Activated gamma-delta T cell (primary cell): ENCODE results near the gene CTDSP2.
"Not testable (repeated sequence)": the region's sequence is repeated elsewhere in the genome, so short reads cannot be mapped to it uniquely, and the experiment has no call there.

ENCODE experiments used
- DNase-seq: peaks from one replicate; lab custom pipeline; 2025; lab: John Stamatoyannopoulos, UW

The CTDSP2 gene

GRCh38 chr12:57852620-57853500 is 6.3 kb upstream of the CTDSP2 start:
- no peak for DNase-seq

- DNase-seq: no peak
These were observed 5.7 kb upstream of the CTDSP2 start for GRCh38 chr12:57852200-57852599.

GRCh38 chr12:57851552-57851951 is 5.0 kb upstream of the CTDSP2 start:
- no peak for DNase-seq

- DNase-seq: no peak
These were observed 4.4 kb upstream of the CTDSP2 start for GRCh38 chr12:57850854-57851430.

- not testable (repeated sequence) for DNase-seq
These were observed 2.9 kb upstream of the CTDSP2 start for GRCh38 chr12:57849447-57849846.

GRCh38 chr12:57849035-57849434 is 2.5 kb upstream of the CTDSP2 start:
- no peak for DNase-seq

- no peak for DNase-seq
These were observed 1.7 kb upstream of the CTDSP2 start for GRCh38 chr12:57848208-57848607.

GRCh38 chr12:57846285-57846576 is 298 bp downstream of the CTDSP2 start:
- no peak for DNase-seq

- DNase-seq: peak; percentile 57
These were observed 848 bp downstream of the CTDSP2 start for GRCh38 chr12:57845478-57846284.

- no peak for DNase-seq
These were observed 1.6 kb downstream of the CTDSP2 start for GRCh38 chr12:57844709-57845477.

GRCh38 chr12:57842342-57843294 is 3.9 kb downstream of the CTDSP2 start:
- no peak for DNase-seq

- DNase-seq: no peak
These were observed 5.1 kb downstream of the CTDSP2 start for GRCh38 chr12:57841445-57841844.

- no peak for DNase-seq
These were observed 5.8 kb downstream of the CTDSP2 start for GRCh38 chr12:57840726-57841125.

- DNase-seq: no peak
These were observed 6.5 kb downstream of the CTDSP2 start for GRCh38 chr12:57839996-57840395.

GRCh38 chr12:57838594-57839302 is 7.8 kb downstream of the CTDSP2 start:
- DNase-seq: no peak

GRCh38 chr12:57837864-57838562 is 8.5 kb downstream of the CTDSP2 start:
- DNase-seq: no peak

- no peak for DNase-seq
These were observed 9.8 kb downstream of the CTDSP2 start for GRCh38 chr12:57836442-57837375.
